GM12875 (cell line): ENCODE results near the gene IFNG-AS1.

ENCODE experiments used
- H3K4me3 ChIP-seq: one replicate; pipeline ENCODE4 v1.5.1; 2011; ENCODE audit warnings: low read depth, low read length, control low read depth
- CTCF ChIP-seq: IDR thresholded peaks from 2 replicates; pipeline ENCODE4 v1.5.1; 2011; ENCODE audit warnings: low read depth, mild to moderate bottlenecking, control low read depth, inconsistent platforms, low read length, moderate library complexity, borderline replicate concordance; ENCODE audit not compliant: insufficient read depth

The IFNG-AS1 gene

GRCh38 chr12:67988601-67989021 is 636 bp upstream of the IFNG-AS1 start:
- TF ChIP-seq CTCF = no peak
- H3K4me3 ChIP-seq = no peak overlapping the region

DNA sequence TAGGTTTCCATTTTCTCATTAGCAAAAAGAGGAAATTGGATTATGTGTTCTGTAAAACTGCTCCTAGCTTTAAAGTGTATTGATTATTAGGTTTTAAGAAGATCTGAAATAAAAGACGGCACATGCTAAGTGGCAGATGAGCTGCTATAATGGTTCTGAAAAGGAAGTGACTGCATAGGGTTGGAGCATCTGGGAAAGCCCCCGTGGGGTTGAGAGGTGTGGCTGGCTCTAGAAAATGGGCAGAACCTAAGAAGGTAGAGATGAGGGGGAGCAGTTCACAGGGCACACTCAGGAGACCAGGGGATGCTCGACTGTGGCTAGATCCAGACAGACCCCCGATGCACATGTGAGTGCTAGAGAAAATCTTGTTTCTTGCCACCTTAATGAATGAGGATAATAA is 1.9 kb downstream of the IFNG-AS1 start:
- no peak for TF ChIP-seq CTCF
- no peak overlapping the region for H3K4me3 ChIP-seq

DNA sequence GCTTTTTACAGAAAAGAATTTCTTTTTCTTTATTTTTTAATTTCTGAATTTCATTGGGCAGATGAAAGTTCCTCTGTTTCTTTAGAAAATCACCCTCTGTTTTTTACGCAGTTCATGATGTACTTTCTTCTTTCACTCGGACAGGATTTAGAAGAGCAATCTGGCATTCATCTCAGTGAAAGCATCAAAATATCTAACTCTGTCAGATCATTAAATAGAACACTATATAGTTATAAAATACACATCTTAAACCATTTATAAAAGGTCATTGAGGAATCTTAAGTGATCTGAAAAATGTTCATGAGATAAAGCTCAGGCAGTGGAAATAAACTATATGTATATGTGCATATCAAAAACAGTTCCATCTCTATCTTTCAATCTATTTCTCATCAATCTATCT is 3.9 kb downstream of the IFNG-AS1 start:
- TF ChIP-seq CTCF = no peak

GRCh38 chr12:67994046-67994445 is 4.8 kb downstream of the IFNG-AS1 start:
- no peak overlapping the region for H3K4me3 ChIP-seq
- no peak for TF ChIP-seq CTCF

More for the DNA sequence above, 3.9 kb downstream of the IFNG-AS1 start:
- no peak overlapping the region for H3K4me3 ChIP-seq

DNA sequence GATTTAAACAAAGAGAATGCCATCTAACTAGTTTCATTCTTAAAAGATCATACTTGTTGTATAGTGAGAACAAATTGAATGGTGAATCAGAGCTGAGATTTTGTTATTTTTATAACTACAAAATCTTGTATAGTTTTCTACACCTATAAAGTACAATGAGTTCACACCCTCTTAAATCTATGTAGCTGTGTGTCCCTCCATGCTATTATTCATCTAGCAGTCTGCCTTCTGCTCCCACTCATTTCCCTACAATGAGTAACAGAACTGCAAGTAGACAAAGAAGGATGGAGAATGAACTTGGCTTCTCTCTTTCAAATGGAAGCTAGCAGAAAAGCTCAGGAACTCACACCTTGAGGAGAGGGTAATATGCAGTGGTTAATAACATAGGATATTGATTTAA is 7.1 kb downstream of the IFNG-AS1 start:
- no peak for TF ChIP-seq CTCF
- H3K4me3 ChIP-seq = no peak overlapping the region

- no peak for TF ChIP-seq CTCF
- no peak overlapping the region for H3K4me3 ChIP-seq
Observed at GRCh38 chr12:67998379-67998778, 9.1 kb downstream of the IFNG-AS1 start.

DNA sequence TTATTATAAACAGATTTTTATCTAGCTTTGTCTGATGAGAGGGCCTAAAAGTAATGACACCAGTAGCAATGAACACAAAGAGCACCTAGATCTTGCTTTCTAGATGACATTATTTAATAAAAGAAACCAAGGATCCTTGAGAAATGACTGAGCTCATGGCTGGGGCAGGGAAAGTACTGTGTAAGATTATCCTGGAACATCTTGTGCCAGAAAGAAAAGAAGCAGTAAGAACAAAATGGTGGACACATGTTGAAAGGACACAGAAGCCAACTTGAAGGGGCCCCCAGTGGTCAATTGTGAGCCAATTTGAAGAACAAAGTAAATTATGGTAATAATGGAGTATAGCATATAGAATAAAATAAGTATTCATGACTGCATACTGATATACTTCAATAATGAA is 10.0 kb downstream of the IFNG-AS1 start:
- H3K4me3 ChIP-seq = no peak overlapping the region
- TF ChIP-seq CTCF = no peak
